Esophagus muscularis mucosa (tissue), 3 donors: ENCODE data around the gene ASAP3.

ENCODE experiments used
- EP300 ChIP-seq: sonication (generic); formaldehyde crosslinking; IDR thresholded peaks from one replicate; pipeline ENCODE4 v1.6.1; 2017; ENCODE audit warnings: antibody characterized with exemption
- TF ChIP-seq, protein P1 (sequence below), 3 experiments: fragments of 200-600 bp in 2 of 3; fragments of 450-650 bp in 1 of 3; sonication (generic) in 2 of 3; IDR thresholded peaks; one replicate each; pipeline ENCODE4 v1.5.1; 2017 to 2019; ENCODE audit warnings: antibody characterized with exemption in 3 of 3, mild to moderate bottlenecking in 2 of 3, moderate library complexity in 1 of 3

DNA sequence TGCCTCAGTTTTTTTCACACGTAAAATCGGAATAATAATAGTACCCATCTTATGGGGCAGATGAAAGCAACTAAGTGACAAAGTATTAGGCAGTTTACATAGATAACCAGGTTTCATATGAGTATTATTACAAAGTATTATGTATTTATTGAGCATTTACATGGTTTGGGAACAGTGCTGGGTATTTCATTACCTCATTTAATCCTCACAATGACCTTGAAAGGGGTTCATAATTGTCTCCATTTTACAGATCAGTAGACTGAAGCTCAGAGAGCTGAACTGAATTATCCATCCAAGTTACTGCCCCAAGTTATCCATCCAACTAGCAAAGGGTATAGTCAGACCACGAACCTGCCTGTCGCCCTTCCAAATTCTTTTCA is 80.6 kb downstream of the ASAP3 start:
- TF ChIP-seq, protein P1, sequence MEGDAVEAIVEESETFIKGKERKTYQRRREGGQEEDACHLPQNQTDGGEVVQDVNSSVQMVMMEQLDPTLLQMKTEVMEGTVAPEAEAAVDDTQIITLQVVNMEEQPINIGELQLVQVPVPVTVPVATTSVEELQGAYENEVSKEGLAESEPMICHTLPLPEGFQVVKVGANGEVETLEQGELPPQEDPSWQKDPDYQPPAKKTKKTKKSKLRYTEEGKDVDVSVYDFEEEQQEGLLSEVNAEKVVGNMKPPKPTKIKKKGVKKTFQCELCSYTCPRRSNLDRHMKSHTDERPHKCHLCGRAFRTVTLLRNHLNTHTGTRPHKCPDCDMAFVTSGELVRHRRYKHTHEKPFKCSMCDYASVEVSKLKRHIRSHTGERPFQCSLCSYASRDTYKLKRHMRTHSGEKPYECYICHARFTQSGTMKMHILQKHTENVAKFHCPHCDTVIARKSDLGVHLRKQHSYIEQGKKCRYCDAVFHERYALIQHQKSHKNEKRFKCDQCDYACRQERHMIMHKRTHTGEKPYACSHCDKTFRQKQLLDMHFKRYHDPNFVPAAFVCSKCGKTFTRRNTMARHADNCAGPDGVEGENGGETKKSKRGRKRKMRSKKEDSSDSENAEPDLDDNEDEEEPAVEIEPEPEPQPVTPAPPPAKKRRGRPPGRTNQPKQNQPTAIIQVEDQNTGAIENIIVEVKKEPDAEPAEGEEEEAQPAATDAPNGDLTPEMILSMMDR (IDR thresholded peaks at IDR 0.05): no peak
- TF ChIP-seq EP300: no peak
